HepG2 (cell line): Measurements from ENCODE around the gene USP9X. TPM values are rescaled to one million over a fixed set of nuclear protein-coding genes. Genes with fewer than 3 reads are reported as not detected.

Experiments used
- CAMTA2 ChIP-seq: sonication (generic); formaldehyde crosslinking; IDR thresholded peaks from 2 replicates; pipeline ENCODE4 v1.4.0; 2020; ENCODE audit warnings: mild to moderate bottlenecking, missing genetic modification reagents, borderline replicate concordance
- HIVEP1 ChIP-seq: sonication (generic); formaldehyde crosslinking; IDR thresholded peaks from 2 replicates; pipeline ENCODE4 v1.4.0; 2020; ENCODE audit warnings: mild to moderate bottlenecking, missing genetic modification reagents
- KIAA2018 ChIP-seq: sonication (generic); formaldehyde crosslinking; IDR thresholded peaks from 2 replicates; pipeline ENCODE4 v1.5.0; 2020; ENCODE audit warnings: mild to moderate bottlenecking, missing genetic modification reagents, borderline replicate concordance
- MEF2D ChIP-seq: sonication (generic); formaldehyde crosslinking; IDR thresholded peaks from 2 replicates; pipeline ENCODE4 v1.5.1; 2020; ENCODE audit warnings: mild to moderate bottlenecking, missing genetic modification reagents
- SETDB1 ChIP-seq: sonication (generic); formaldehyde crosslinking; IDR thresholded peaks from 2 replicates; pipeline ENCODE4 v1.5.1; 2020; ENCODE audit warnings: missing genetic modification reagents, mild to moderate bottlenecking, borderline replicate concordance
- SIN3A ChIP-seq: IDR thresholded peaks from 2 replicates; pipeline ENCODE4 v1.6.1; 2011; ENCODE audit warnings: low read depth, mild to moderate bottlenecking, control low read depth, low read length, borderline replicate concordance
- SP140L ChIP-seq: sonication (generic); formaldehyde crosslinking; IDR thresholded peaks from 2 replicates; pipeline ENCODE4 v1.4.0; 2020; ENCODE audit warnings: missing genetic modification reagents, borderline replicate concordance
- TBX3 ChIP-seq: fragments of 450-650 bp; IDR thresholded peaks from 2 replicates; pipeline ENCODE4 v1.6.1; 2017; ENCODE audit warnings: antibody characterized with exemption, mild to moderate bottlenecking, inconsistent platforms, borderline replicate concordance
- ZBTB21 ChIP-seq: sonication (generic); formaldehyde crosslinking; IDR thresholded peaks from 2 replicates; pipeline ENCODE4 v1.4.0; 2020; ENCODE audit warnings: missing genetic modification reagents
- ZMAT3 ChIP-seq: sonication (generic); formaldehyde crosslinking; conservative IDR thresholded peaks from 2 replicates; pipeline ENCODE4 v1.7.0; 2021; ENCODE audit warnings: missing genetic modification reagents
- ZNF124 ChIP-seq: sonication (generic); formaldehyde crosslinking; IDR thresholded peaks from 2 replicates; pipeline ENCODE4 v1.4.0; 2020; ENCODE audit warnings: missing genetic modification reagents
- ZNF160 ChIP-seq: sonication (generic); formaldehyde crosslinking; IDR thresholded peaks from 2 replicates; pipeline ENCODE4 v1.8.0; 2022; ENCODE audit warnings: mild to moderate bottlenecking, inconsistent platforms, missing genetic modification reagents
- ZNF17 ChIP-seq: sonication (generic); formaldehyde crosslinking; IDR thresholded peaks from 2 replicates; pipeline ENCODE4 v1.5.0; 2020; ENCODE audit warnings: mild to moderate bottlenecking, missing genetic modification reagents
- ZNF430 ChIP-seq: sonication (generic); formaldehyde crosslinking; IDR thresholded peaks from 2 replicates; pipeline ENCODE4 v1.9.0; 2021; ENCODE audit warnings: mild to moderate bottlenecking, missing genetic modification reagents
- ZNF564 ChIP-seq: sonication (generic); formaldehyde crosslinking; IDR thresholded peaks from 2 replicates; pipeline ENCODE4 v1.8.1; 2023; ENCODE audit warnings: mild to moderate bottlenecking, missing genetic modification reagents
- ZNF660 ChIP-seq: sonication (generic); formaldehyde crosslinking; IDR thresholded peaks from 2 replicates; pipeline ENCODE4 v1.5.1; 2020; ENCODE audit warnings: mild to moderate bottlenecking, low read depth, missing genetic modification reagents, borderline replicate concordance
- polyA plus RNA-seq, 8 experiments: library from polyadenylated mRNA; depleted of rRNA in 3 of 8; stranded (reverse) in 7 of 8; unstranded in 1 of 8; fragments of >200 nt; fragmentation: Illumina TruSeq in 4 of 8; extraction: Trizol in 4 of 8; gene quantifications; 2 replicates each; pipeline versions ENCODE4 v1.2.1 to v1.2.3, GENCODE V29; 2011 to 2016; ENCODE audit warnings: low read depth in 4 of 8, missing spikeins in 1 of 8, mixed read lengths in 1 of 8; ENCODE audit not compliant: insufficient read depth in 1 of 8
- total RNA-seq, 5 experiments: library from RNA; depleted of rRNA; stranded (reverse); fragments of >200 nt; fragmentation: Illumina TruSeq; extraction: Trizol; gene quantifications; 2 replicates each; pipeline ENCODE4 v1.2.3, GENCODE V29; 2016; ENCODE audit warnings: low read depth in 1 of 5

Gene USP9X
- total and polyA plus RNA-seq, 2 of the 13 experiments (the other 11 are each of a cell fraction or from before 2014, with no cell fraction given), result 22.2 to 40.5 TPM

GRCh38 chrX:41258226-41258625 lies 173.0 kb downstream of the USP9X start (continued):
- no peak for TF ChIP-seq ZNF564 (CRISPR knock-in tag)
- TF ChIP-seq ZNF124 (CRISPR knock-in tag), result no peak
- TF ChIP-seq SP140L (CRISPR knock-in tag), result no peak
- TF ChIP-seq TBX3, result no peak
- no peak for TF ChIP-seq ZNF160 (CRISPR knock-in tag)
- TF ChIP-seq CAMTA2 (CRISPR knock-in tag), result no peak
- TF ChIP-seq MEF2D (CRISPR knock-in tag), result no peak
- TF ChIP-seq SETDB1 (CRISPR knock-in tag), result no peak
- TF ChIP-seq SIN3A, result no peak
- TF ChIP-seq HIVEP1, result no peak
- TF ChIP-seq ZMAT3 (CRISPR knock-in tag), result no peak
- no peak for TF ChIP-seq KIAA2018 (CRISPR knock-in tag)
- no peak for TF ChIP-seq ZNF430 (CRISPR knock-in tag)
- no peak for TF ChIP-seq ZNF17
- no peak for TF ChIP-seq ZBTB21
- TF ChIP-seq ZNF660, result no peak
